DMS153 treated with DMSO at 0.1 percent for 48 hours (cell line): ENCODE data around the gene RAPGEF5.

Source experiments
- DNase-seq: peaks from one replicate; lab custom pipeline; 2025; ENCODE audit not compliant: unreplicated experiment; lab: John Stamatoyannopoulos, UW

Gene RAPGEF5

GRCh38 chr7:22167482-22167881, 189.5 kb downstream of the RAPGEF5 start:
- DNase-seq, result no peak

- no peak for DNase-seq
Observed at GRCh38 chr7:22166928-22167327, 190.0 kb downstream of the RAPGEF5 start.

- no peak for DNase-seq
Observed at GRCh38 chr7:22159341-22159740, 197.6 kb downstream of the RAPGEF5 start.

- no peak for DNase-seq
Observed at GRCh38 chr7:22157552-22157951, 199.4 kb downstream of the RAPGEF5 start.

GRCh38 chr7:22156205-22156604, 200.7 kb downstream of the RAPGEF5 start:
- no peak for DNase-seq

- DNase-seq, result no peak
Observed at GRCh38 chr7:22154143-22154529, 202.8 kb downstream of the RAPGEF5 start.

- DNase-seq, result no peak
Observed at GRCh38 chr7:22153432-22154142, 203.4 kb downstream of the RAPGEF5 start.

GRCh38 chr7:22152690-22153089, 204.3 kb downstream of the RAPGEF5 start:
- DNase-seq, result no peak

GRCh38 chr7:22151901-22152300, 205.1 kb downstream of the RAPGEF5 start:
- DNase-seq, result no peak

GRCh38 chr7:22150221-22150620, 206.7 kb downstream of the RAPGEF5 start:
- no peak for DNase-seq

GRCh38 chr7:22147868-22148267, 209.1 kb downstream of the RAPGEF5 start:
- DNase-seq, result no peak

- DNase-seq, result no peak
Observed at GRCh38 chr7:22146961-22147512, 209.9 kb downstream of the RAPGEF5 start.

GRCh38 chr7:22144950-22145349, 212.0 kb downstream of the RAPGEF5 start:
- DNase-seq, result no peak

GRCh38 chr7:22143491-22143890, 213.5 kb downstream of the RAPGEF5 start:
- no peak for DNase-seq

- no peak for DNase-seq
Observed at GRCh38 chr7:22142572-22142971, 214.4 kb downstream of the RAPGEF5 start.

- DNase-seq, result no peak
Observed at GRCh38 chr7:22141355-22141754, 215.6 kb downstream of the RAPGEF5 start.

GRCh38 chr7:22140578-22140977, 216.4 kb downstream of the RAPGEF5 start:
- DNase-seq, result no peak

GRCh38 chr7:22138886-22139285, 218.1 kb downstream of the RAPGEF5 start:
- no peak for DNase-seq

GRCh38 chr7:22138106-22138505, 218.8 kb downstream of the RAPGEF5 start:
- DNase-seq, result no peak

GRCh38 chr7:22137466-22137865, 219.5 kb downstream of the RAPGEF5 start:
- DNase-seq, result no peak

- DNase-seq, result no peak
Observed at GRCh38 chr7:22137026-22137425, 219.9 kb downstream of the RAPGEF5 start.

GRCh38 chr7:22129819-22130580, 227.0 kb downstream of the RAPGEF5 start:
- DNase-seq, result no peak
